ENCODE measurements around the gene CCT7.
A peak's percentile ranks its signal among the peaks of the same experiment; 100 is the strongest.

The CCT7 gene

GRCh38 chr2:73223821-73224220 lies 10.3 kb upstream of the CCT7 start:
- TF ChIP-seq CTCF (IDR thresholded peaks at IDR 0.05; ENCODE audit: extremely low read depth, insufficient read depth, missing control alignments): no peak
- DNase-seq (ENCODE audit: low spot score): no peak
- in situ Hi-C loops (cut with MboI; ENCODE audit: low pct_unique_long_range_greater_than_20kb, low sequenced_read_pairs, unreplicated experiment): no loop called here

GRCh38 chr2:73225513-73226360 lies 8.4 kb upstream of the CCT7 start:
- in situ Hi-C loops (cut with MboI; ENCODE audit: low pct_unique_long_range_greater_than_20kb, low sequenced_read_pairs, unreplicated experiment): no loop called here
- no peak for DNase-seq (ENCODE audit: low spot score)
- no peak for TF ChIP-seq CTCF (IDR thresholded peaks at IDR 0.05; ENCODE audit: extremely low read depth, insufficient read depth, missing control alignments)

- DNase-seq (ENCODE audit: low spot score): no peak
- TF ChIP-seq CTCF (IDR thresholded peaks at IDR 0.05; ENCODE audit: extremely low read depth, insufficient read depth, missing control alignments): no peak
- in situ Hi-C loops (cut with MboI; ENCODE audit: low pct_unique_long_range_greater_than_20kb, low sequenced_read_pairs, unreplicated experiment): no loop called here
Observed at GRCh38 chr2:73227086-73227485, 7.0 kb upstream of the CCT7 start.

GRCh38 chr2:73228631-73229030 lies 5.5 kb upstream of the CCT7 start:
- in situ Hi-C loops (cut with MboI; ENCODE audit: low pct_unique_long_range_greater_than_20kb, low sequenced_read_pairs, unreplicated experiment): no loop called here
- DNase-seq (ENCODE audit: low spot score): no peak
- TF ChIP-seq CTCF (IDR thresholded peaks at IDR 0.05; ENCODE audit: extremely low read depth, insufficient read depth, missing control alignments): no peak

GRCh38 chr2:73232403-73233153 lies 1.5 kb upstream of the CCT7 start:
- peak; percentile 46 for DNase-seq (ENCODE audit: low spot score)
- in situ Hi-C loops (cut with MboI; ENCODE audit: low pct_unique_long_range_greater_than_20kb, low sequenced_read_pairs, unreplicated experiment): no loop called here
- TF ChIP-seq CTCF (IDR thresholded peaks at IDR 0.05; ENCODE audit: extremely low read depth, insufficient read depth, missing control alignments): peak; percentile 20

- peak; percentile 99 for DNase-seq (ENCODE audit: low spot score)
- TF ChIP-seq CTCF (IDR thresholded peaks at IDR 0.05; ENCODE audit: extremely low read depth, insufficient read depth, missing control alignments): no peak
- in situ Hi-C loops (cut with MboI; ENCODE audit: low pct_unique_long_range_greater_than_20kb, low sequenced_read_pairs, unreplicated experiment): no loop called here
Observed at GRCh38 chr2:73233154-73233931, 765 bp upstream of the CCT7 start, which contains the start of gene PRADC1. Gene PRADC1, minus strand, starts transcription at chr2:73233239. Its CDS starts 79 bp downstream, at chr2:73233160.
